ENCODE measurements around the gene TPRN. TPM values are rescaled to one million over a fixed set of nuclear protein-coding genes. Genes with fewer than 3 reads are reported as not detected.

The TPRN gene
- total RNA-seq, 1 donor from 2014 or later: 18.0 TPM

- Histone ChIP-seq H3K4me1 (peaks cover 3% of the 10 kb centered on the region), H3K27me3 (ENCODE audit: low read depth) (peaks cover 18% of the 10 kb centered on the region), H3K9me3 (replicated peaks) (no peaks in the 10 kb centered on the region), H3K4me3 (no peak overlapping the region), H3K27ac (replicated peaks) (no peak overlapping the region), H3K36me3 (peaks cover 16% of the 10 kb centered on the region)
- DNase-seq: no peak
- intact Hi-C loops (cut with micrococcal nuclease): no loop called here
- TF ChIP-seq, protein P1, sequence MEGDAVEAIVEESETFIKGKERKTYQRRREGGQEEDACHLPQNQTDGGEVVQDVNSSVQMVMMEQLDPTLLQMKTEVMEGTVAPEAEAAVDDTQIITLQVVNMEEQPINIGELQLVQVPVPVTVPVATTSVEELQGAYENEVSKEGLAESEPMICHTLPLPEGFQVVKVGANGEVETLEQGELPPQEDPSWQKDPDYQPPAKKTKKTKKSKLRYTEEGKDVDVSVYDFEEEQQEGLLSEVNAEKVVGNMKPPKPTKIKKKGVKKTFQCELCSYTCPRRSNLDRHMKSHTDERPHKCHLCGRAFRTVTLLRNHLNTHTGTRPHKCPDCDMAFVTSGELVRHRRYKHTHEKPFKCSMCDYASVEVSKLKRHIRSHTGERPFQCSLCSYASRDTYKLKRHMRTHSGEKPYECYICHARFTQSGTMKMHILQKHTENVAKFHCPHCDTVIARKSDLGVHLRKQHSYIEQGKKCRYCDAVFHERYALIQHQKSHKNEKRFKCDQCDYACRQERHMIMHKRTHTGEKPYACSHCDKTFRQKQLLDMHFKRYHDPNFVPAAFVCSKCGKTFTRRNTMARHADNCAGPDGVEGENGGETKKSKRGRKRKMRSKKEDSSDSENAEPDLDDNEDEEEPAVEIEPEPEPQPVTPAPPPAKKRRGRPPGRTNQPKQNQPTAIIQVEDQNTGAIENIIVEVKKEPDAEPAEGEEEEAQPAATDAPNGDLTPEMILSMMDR (IDR thresholded peaks at IDR 0.05; ENCODE audit: borderline replicate concordance): no peak
Observed at GRCh38 chr9:137174722-137175293, 25.7 kb downstream of the TPRN start.

DNA sequence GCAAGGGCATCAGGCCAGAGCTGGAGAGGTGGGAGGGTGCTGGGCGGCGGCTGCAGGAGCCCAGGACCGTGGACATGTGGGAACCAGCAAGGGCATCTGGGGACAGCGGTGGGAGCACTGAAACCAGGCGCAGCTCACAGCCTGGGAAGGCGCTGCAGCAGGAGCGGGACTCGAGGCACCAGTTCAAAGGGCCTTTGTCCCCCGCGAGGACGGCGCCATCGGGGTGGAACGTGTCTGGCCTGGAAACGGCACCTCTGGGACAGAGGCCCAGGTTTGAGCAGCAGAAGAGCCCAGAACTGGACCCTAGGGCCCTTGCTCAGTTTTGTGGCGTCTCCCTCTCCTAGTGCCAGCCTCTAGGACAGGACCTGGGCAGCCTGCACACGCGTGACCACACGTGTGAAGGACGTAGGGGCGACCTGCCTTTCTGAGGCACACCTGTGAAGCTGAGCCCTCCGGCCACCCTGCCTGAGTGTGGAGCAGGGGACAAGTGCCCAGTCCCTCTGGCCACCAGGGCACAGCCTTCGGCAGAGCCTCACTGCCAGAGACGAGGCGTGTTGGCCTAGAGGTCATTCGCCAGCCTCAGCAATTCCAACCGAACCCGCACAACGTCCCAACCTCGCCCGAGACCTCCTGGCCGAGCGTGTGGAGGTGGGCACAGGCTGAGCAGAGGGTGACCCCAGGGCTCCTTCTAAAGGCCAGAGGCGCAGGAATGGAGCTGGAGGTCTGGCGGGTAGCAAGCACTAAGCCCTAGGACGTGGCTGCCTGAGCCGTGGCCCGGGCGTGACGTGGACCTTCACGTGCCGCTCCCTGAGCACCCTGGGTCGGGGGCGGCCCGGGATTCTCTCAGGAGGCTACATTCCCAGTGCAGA is 26.5 kb downstream of the TPRN start:
- Histone ChIP-seq H3K27ac (replicated peaks) (no peak overlapping the region), H3K36me3 (peaks cover 8% of the 10 kb centered on the region), H3K4me3 (no peak overlapping the region), H3K9me3 (replicated peaks) (no peaks in the 10 kb centered on the region), H3K4me1 (peaks cover 11% of the 10 kb centered on the region), H3K27me3 (ENCODE audit: low read depth) (peaks cover 26% of the 10 kb centered on the region)
- TF ChIP-seq, protein P1 (IDR thresholded peaks at IDR 0.05; ENCODE audit: borderline replicate concordance): no peak
- DNase-seq: no peak
- intact Hi-C loops (cut with micrococcal nuclease): no loop called here

DNA sequence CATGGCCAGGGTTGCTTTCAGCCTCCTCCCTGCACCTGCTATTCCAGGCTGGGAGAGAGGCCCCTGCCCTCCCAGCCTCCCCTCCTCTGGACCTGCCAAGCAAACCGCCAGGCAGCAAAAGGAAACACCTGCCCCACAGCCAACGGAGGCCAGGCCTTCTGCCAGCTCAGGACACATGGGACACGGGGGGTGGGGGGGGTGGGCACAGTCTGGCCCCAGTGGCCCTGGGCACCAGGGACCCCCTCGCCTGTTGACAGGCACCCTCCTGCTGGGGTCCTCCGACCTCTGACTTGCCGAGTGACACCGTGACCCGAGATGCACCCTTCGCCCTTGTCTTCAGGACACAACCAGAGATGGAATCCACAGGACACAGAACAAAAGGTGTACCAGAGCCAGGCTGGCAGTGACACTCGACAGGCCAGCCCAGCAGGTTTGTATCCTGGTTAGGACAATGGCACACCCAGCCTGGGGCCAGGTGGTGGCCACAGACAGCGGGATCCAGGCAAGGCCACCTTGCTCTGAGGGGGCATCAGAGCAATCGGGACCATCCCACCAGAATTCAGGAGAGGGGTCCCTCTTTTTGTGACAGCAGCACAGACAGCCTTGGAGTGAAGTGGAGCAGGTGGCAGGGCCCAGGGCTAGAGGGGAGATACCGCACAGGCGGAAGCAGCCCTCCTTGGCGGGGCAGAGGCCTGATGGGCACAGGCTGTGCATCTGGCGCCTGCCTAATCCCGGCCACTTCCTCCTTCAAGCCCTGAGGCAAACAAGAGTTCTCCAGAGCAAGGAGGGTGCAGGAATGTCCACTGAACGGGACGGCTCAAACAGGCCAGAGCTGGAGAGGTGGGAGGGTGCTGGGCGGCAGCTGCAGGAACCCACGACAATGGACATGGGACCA is 27.4 kb downstream of the TPRN start:
- peaks cover 35% of the 10 kb centered on the region for H3K27me3 ChIP-seq (ENCODE audit: low read depth)
- H3K4me3 ChIP-seq: no peak overlapping the region
- intact Hi-C loops (cut with micrococcal nuclease): no loop called here
- TF ChIP-seq, protein P1 (IDR thresholded peaks at IDR 0.05; ENCODE audit: borderline replicate concordance): no peak
- DNase-seq: no peak
- H3K36me3 ChIP-seq: peaks cover under 1% of the 10 kb centered on the region
- H3K27ac ChIP-seq (replicated peaks): no peak overlapping the region
- peaks cover 19% of the 10 kb centered on the region for H3K4me1 ChIP-seq
- H3K9me3 ChIP-seq (replicated peaks): no peaks in the 10 kb centered on the region

DNA sequence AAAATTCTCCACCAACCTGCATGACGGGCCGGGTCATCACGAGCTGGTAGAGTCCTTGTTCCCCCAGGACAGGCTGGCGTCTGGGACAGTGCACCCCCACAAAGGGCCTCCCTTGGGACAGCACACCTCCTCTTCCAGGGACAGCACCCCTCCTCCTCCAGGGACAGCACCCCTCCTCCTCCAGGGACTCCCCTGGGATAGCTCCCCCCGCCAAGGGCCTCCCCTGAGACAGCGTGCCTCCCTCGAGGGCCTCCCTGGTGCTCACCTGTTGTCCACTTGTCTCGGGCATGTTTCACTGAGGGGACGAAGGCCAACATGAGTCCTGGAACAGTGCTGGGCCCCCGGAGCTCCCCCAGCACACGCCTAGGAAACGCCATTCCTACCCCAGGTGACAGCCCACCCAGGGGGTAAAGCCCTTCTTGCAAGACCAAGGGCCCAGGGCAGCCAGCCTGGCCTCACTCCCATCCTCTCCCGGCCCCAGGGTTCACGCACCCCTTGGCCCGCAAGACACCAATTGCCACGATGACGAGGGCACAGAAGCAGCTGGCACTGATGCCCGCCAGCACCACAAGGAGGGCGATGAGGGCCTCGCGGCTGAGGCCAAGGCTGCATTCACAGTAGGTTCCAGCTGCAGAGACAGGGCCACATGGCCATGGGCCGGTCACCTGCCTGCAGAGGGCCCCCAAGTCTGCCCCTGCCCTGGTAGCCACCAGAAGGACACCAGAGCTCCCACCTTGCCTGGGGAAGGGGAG is 29.2 kb downstream of the TPRN start:
- Histone ChIP-seq H3K27me3 (ENCODE audit: low read depth) (peaks cover 53% of the 10 kb centered on the region), H3K4me1 (peaks cover 32% of the 10 kb centered on the region), H3K36me3 (no peaks in the 10 kb centered on the region), H3K9me3 (replicated peaks) (no peaks in the 10 kb centered on the region), H3K27ac (replicated peaks) (no peak overlapping the region), H3K4me3 (no peak overlapping the region)
- TF ChIP-seq, protein P1 (IDR thresholded peaks at IDR 0.05; ENCODE audit: borderline replicate concordance): no peak
- no peak for DNase-seq
- intact Hi-C loops (cut with micrococcal nuclease): no loop called here
